K562 (cell line): Measurements from ENCODE around the gene NPAS3.

ENCODE experiments used
- CCAR2 ChIP-seq: fragments of 200-400 bp; formaldehyde crosslinking; IDR thresholded peaks from 2 replicates; pipeline ENCODE4 v1.6.1; 2017; ENCODE audit warnings: mild to moderate bottlenecking, low read depth, low read length
- DIDO1 ChIP-seq: fragments of 450-650 bp; IDR thresholded peaks from 2 replicates; pipeline ENCODE4 v1.6.1; 2016; ENCODE audit warnings: low read depth, missing biosample characterization, missing genetic modification characterization
- EP300 ChIP-seq: IDR thresholded peaks from 2 replicates; pipeline ENCODE4 v1.6.1; 2012; ENCODE audit warnings: low read length, improper control_type of control experiment
- FUS ChIP-seq: fragments of 200-400 bp; formaldehyde crosslinking; optimal IDR thresholded peaks from 2 replicates; pipeline ENCODE3; 2017; ENCODE audit warnings: low read depth, low read length
- JUNB ChIP-seq: fragments of 450-650 bp; formaldehyde crosslinking; conservative IDR thresholded peaks from 2 replicates; pipeline ENCODE4 v1.4.0; 2020; ENCODE audit warnings: mild to moderate bottlenecking
- MCM5 ChIP-seq: fragments of 450-650 bp; IDR thresholded peaks from 2 replicates; pipeline ENCODE4 v1.6.1; 2016; ENCODE audit warnings: low read depth
- MEF2D ChIP-seq: conservative IDR thresholded peaks from 2 replicates; pipeline ENCODE4 v1.6.1; 2016; ENCODE audit warnings: low read depth, missing genetic modification characterization, missing compliant biosample characterization
- RREB1 ChIP-seq: fragments of 250-450 bp; sonication (Bioruptor Pico); IDR thresholded peaks from 2 replicates; pipeline ENCODE4 v1.4.0; 2020
- ZNF217 ChIP-seq: sonication (generic); formaldehyde crosslinking; IDR thresholded peaks from 2 replicates; pipeline ENCODE4 v1.8.0; 2022; ENCODE audit warnings: mild to moderate bottlenecking, missing genetic modification reagents
- ZNF232 ChIP-seq: sonication (generic); formaldehyde crosslinking; IDR thresholded peaks from 2 replicates; pipeline ENCODE4 v1.8.0; 2022; ENCODE audit warnings: mild to moderate bottlenecking, missing genetic modification reagents
- TF ChIP-seq, protein P1 (sequence below): fragments of 200-800 bp; sonication (Bioruptor generic); IDR thresholded peaks from 2 replicates; pipeline ENCODE4 v1.6.1; 2016; ENCODE audit warnings: missing genetic modification characterization, missing compliant biosample characterization
- TF ChIP-seq, protein P2 (sequence below): fragments of 200-800 bp; sonication (Bioruptor generic); IDR thresholded peaks from 2 replicates; pipeline ENCODE4 v1.6.1; 2017; ENCODE audit warnings: missing genetic modification characterization, missing compliant biosample characterization
- TF ChIP-seq, protein P3 (sequence below): fragments of 450-650 bp; IDR thresholded peaks from 2 replicates; pipeline ENCODE4 v1.6.1; 2016; ENCODE audit warnings: low read depth, mild to moderate bottlenecking, moderate library complexity
- TF ChIP-seq, protein P4 (sequence below), 3 experiments: IDR thresholded peaks in 2 of 3; conservative IDR thresholded peaks in 1 of 3; 2 replicates each; pipeline ENCODE4 v1.5.1; 2011 to 2012; ENCODE audit warnings: low read length in 3 of 3, mild to moderate bottlenecking in 3 of 3, control low read depth in 2 of 3, improper control_type of control experiment in 1 of 3, inconsistent platforms in 1 of 3, low read depth in 1 of 3, mixed read lengths in 1 of 3, moderate library complexity in 1 of 3; ENCODE audit not compliant: insufficient read depth in 2 of 3

- TF ChIP-seq, protein P1, sequence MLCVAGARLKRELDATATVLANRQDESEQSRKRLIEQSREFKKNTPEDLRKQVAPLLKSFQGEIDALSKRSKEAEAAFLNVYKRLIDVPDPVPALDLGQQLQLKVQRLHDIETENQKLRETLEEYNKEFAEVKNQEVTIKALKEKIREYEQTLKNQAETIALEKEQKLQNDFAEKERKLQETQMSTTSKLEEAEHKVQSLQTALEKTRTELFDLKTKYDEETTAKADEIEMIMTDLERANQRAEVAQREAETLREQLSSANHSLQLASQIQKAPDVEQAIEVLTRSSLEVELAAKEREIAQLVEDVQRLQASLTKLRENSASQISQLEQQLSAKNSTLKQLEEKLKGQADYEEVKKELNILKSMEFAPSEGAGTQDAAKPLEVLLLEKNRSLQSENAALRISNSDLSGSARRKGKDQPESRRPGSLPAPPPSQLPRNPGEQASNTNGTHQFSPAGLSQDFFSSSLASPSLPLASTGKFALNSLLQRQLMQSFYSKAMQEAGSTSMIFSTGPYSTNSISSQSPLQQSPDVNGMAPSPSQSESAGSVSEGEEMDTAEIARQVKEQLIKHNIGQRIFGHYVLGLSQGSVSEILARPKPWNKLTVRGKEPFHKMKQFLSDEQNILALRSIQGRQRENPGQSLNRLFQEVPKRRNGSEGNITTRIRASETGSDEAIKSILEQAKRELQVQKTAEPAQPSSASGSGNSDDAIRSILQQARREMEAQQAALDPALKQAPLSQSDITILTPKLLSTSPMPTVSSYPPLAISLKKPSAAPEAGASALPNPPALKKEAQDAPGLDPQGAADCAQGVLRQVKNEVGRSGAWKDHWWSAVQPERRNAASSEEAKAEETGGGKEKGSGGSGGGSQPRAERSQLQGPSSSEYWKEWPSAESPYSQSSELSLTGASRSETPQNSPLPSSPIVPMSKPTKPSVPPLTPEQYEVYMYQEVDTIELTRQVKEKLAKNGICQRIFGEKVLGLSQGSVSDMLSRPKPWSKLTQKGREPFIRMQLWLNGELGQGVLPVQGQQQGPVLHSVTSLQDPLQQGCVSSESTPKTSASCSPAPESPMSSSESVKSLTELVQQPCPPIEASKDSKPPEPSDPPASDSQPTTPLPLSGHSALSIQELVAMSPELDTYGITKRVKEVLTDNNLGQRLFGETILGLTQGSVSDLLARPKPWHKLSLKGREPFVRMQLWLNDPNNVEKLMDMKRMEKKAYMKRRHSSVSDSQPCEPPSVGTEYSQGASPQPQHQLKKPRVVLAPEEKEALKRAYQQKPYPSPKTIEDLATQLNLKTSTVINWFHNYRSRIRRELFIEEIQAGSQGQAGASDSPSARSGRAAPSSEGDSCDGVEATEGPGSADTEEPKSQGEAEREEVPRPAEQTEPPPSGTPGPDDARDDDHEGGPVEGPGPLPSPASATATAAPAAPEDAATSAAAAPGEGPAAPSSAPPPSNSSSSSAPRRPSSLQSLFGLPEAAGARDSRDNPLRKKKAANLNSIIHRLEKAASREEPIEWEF (CRISPR knock-in tag): no peak
- TF ChIP-seq, protein P2, sequence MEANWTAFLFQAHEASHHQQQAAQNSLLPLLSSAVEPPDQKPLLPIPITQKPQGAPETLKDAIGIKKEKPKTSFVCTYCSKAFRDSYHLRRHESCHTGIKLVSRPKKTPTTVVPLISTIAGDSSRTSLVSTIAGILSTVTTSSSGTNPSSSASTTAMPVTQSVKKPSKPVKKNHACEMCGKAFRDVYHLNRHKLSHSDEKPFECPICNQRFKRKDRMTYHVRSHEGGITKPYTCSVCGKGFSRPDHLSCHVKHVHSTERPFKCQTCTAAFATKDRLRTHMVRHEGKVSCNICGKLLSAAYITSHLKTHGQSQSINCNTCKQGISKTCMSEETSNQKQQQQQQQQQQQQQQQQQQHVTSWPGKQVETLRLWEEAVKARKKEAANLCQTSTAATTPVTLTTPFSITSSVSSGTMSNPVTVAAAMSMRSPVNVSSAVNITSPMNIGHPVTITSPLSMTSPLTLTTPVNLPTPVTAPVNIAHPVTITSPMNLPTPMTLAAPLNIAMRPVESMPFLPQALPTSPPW (CRISPR knock-in tag): no peak
- no peak for TF ChIP-seq DIDO1 (tag)
- TF ChIP-seq, protein P3, sequence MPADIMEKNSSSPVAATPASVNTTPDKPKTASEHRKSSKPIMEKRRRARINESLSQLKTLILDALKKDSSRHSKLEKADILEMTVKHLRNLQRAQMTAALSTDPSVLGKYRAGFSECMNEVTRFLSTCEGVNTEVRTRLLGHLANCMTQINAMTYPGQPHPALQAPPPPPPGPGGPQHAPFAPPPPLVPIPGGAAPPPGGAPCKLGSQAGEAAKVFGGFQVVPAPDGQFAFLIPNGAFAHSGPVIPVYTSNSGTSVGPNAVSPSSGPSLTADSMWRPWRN: no peak
- no peak for TF ChIP-seq FUS
- TF ChIP-seq, protein P4, sequence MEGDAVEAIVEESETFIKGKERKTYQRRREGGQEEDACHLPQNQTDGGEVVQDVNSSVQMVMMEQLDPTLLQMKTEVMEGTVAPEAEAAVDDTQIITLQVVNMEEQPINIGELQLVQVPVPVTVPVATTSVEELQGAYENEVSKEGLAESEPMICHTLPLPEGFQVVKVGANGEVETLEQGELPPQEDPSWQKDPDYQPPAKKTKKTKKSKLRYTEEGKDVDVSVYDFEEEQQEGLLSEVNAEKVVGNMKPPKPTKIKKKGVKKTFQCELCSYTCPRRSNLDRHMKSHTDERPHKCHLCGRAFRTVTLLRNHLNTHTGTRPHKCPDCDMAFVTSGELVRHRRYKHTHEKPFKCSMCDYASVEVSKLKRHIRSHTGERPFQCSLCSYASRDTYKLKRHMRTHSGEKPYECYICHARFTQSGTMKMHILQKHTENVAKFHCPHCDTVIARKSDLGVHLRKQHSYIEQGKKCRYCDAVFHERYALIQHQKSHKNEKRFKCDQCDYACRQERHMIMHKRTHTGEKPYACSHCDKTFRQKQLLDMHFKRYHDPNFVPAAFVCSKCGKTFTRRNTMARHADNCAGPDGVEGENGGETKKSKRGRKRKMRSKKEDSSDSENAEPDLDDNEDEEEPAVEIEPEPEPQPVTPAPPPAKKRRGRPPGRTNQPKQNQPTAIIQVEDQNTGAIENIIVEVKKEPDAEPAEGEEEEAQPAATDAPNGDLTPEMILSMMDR (IDR thresholded peaks at IDR 0.05 in 2 of 3, conservative IDR thresholded peaks at IDR 0.05 in 1 of 3; ENCODE audit: insufficient read depth in 2 of 3, low read depth in 1 of 3, low read length in 3 of 3): no peak
- no peak for TF ChIP-seq ZNF217 (CRISPR knock-in tag)
- no peak for TF ChIP-seq MEF2D (tag)
- no peak for TF ChIP-seq JUNB
- TF ChIP-seq CCAR2: no peak
- no peak for TF ChIP-seq ZNF232 (CRISPR knock-in tag)
- no peak for TF ChIP-seq MCM5
- no peak for TF ChIP-seq EP300
- no peak for TF ChIP-seq RREB1
Measured at GRCh38 chr14:33596211-33597080, 657.8 kb downstream of the NPAS3 start.
